NOMO-1 treated with dmso at 0.1 percent for 144 hours (cell line): ENCODE results near the gene ARHGAP45.

Experiments
- DNase-seq: peaks from one replicate; lab custom pipeline; 2025; ENCODE audit not compliant: unreplicated experiment; lab: John Stamatoyannopoulos, UW

Gene ARHGAP45

GRCh38 chr19:1085676-1086442 lies 18.9 kb downstream of the ARHGAP45 start:
- no peak for DNase-seq

DNA sequence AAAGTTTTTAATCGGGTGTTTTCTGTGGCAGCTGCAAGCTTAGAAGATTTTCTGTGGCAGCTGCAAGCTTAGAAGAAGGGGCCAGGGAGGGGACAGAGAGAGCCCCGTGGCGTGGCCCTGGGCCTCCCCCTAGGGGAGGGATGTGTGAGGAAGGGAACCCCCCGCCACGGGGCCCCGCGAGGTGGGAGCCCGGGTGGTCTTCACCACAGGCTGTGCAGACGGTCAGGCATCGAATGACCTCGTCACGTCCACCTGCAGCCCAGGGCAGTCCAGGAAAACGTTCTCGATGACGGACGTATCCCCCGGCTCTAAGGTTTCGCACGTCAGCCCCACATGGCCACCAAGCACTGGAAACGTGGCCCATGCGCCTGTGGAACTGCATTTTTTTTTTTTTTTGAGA lies 19.6 kb downstream of the ARHGAP45 start:
- DNase-seq: no peak

GRCh38 chr19:1087813-1088415 lies 20.9 kb downstream of the ARHGAP45 start:
- DNase-seq: peak; percentile 87

DNA sequence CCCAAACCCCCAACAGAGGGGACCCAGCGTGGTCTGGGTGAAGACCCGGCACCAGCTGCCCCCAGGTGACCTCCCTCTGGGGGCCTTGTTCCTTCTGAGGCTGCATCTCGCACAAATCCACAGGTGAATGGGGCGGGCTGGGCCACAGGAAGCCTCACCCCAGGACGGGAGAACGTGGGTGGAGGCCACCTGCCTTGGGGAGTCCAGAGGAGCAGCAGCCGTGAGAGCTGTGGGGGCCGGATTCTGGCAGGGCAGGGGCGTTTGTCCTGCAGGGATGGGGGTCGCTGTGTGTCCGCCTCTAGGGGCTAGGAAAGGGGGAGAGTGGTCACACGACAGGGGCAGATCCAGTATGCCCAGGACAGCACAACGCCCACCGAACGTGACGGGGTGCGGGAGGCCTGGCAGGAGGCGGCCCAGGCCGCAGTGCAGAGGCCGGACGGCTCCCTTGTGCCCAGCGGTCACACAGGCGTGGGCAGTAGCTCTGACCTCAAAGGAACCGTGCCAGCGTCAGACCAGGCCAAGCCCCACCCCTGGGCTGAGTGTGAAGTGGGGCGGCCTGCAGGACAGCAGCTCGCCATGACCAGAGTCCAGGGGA lies 21.5 kb downstream of the ARHGAP45 start:
- DNase-seq: no peak

DNA sequence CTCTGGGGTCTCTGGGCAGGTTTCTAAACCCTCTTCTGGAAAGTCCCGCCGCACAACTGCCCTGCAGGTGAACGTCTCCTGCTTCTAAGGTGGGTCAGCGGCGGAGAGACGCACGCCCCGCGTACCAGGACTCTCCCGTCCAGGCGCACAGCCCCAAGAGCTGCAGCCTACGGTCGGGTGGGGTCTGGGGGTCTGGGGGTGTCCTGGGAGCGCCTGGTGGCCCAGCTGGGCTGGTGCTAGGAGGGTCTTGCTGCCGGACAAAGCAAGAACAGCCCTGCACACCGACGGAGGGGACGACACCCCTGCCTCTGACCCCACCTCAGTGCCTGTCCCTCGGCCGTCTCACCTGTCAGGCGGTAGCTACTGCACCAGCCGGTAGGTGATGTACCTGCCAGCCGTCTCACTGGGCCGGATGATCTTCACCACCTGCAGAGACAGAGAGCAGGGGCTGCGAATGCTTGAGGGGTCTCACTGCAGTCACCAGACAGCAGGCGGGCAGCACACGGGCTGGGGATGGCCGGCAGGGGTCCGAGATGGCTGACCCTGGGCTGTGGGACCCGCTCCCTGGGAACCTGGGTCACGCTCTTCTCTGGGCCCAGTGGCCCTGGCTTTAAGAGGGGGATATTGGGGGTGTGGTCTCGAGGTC lies 22.3 kb downstream of the ARHGAP45 start:
- DNase-seq: no peak

DNA sequence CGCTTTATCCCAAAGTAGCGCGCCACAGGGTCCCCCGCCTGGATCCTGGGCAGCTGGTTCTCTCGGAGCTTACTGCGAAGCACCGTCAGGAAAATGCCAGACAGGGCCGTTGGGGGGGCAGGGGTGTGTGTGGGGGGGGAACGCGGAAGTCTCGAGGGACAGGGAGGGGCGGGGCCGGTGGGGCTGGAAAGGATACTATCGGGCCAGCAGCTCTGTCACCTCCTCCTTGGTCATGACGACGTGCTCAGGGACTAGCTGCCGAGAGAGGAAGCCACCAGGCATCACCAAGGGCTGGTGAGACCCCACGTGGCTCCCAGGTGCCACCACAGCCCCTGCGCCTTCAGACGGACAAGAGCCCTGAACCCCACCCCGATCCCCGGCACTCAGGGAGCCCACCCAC lies 22.9 kb downstream of the ARHGAP45 start:
- no peak for DNase-seq

DNA sequence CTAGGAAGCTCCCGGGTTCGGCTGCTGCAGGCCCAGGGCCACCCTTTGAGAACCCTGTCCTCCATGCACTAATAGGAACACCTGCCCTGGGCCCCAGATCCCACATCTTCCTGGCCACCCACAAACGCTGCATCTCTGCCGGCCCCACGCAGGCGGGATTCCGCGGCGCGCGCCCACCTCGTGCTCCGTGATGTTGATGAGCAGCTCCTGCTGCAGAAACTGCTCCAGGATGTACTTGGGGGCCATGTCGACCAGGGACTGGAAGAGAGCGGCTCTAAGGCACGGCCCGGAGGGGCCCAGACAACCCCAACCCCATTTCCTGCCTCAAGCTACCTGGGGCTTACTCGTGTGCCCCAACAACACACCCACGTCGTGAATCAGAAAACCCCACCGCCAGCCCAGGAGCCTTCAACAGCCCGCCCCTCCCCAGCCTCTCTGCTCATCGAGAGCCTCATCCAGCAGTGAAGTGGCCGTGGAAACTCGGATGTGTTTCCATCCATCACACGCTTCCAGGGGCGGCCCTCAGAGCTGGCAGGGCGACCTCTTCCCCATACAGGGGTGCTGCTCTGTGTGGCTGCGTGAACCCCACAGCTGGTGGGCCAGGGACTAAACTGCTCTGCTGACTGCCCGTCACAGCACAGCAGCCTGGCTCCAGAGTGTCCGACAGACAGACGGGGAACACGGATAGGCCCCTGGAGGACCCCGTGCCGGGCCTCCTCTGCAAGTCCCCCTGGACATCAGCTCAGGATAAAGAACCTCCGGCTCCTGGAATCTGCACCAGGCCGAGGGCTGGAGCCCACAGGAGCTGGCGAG lies 24.0 kb downstream of the ARHGAP45 start:
- DNase-seq: no peak

GRCh38 chr19:1091544-1092175 lies 24.7 kb downstream of the ARHGAP45 start:
- no peak for DNase-seq

DNA sequence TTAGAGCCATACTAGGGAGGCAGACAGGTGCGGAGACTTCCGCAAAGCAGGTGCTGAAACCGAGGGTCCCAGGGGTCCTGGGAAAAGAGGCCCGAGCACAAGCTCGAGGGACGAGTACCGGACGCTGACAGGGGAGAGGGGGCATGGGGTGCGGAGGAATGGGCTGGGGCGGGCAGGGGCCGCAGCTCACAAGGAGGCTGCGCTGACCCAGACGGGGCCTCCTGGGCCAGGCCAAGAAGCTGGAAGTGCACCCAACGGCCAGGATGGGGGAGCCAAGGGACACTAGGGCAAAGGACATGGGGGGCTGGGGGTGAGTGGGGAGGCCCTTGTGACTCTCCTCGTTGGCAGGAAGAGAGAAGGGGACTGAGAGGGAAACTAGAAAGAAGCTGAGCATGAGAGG lies 26.4 kb downstream of the ARHGAP45 start:
- DNase-seq: no peak

DNA sequence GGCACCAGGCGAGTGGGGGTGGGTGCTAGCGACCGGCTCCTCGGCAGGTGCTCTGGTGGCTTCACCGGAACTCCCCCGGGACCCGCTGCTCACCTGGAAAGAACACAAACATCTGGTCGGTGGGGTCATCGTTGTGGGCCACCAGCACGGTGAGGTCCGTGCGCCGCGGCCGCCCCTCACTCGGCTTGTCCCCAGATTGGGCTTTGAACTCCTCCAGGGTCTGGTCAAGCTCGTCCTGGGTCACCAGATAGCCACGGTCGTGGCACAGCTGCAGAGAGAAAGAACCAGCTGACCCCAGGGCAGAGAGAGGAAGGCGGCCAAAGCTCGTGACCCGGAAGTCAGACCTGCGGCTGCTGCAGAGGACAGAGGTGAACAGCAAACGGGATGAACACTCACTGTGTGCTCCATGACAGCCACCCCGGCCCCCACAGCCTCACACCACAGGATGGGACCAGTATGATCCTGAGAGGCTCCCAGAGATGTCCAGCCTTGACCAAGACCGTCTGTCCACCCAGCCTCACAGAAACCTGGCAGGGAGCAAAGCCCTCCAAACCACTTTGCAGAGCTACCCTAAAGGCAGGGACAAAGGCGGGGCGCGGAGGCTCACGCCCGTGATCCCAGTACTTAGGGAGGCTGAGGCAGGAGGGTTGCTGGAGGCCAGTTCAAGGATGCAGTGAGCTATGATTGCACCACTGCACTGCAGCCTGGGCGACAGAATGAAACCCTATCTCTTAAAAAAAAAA lies 27.0 kb downstream of the ARHGAP45 start:
- DNase-seq: no peak

DNA sequence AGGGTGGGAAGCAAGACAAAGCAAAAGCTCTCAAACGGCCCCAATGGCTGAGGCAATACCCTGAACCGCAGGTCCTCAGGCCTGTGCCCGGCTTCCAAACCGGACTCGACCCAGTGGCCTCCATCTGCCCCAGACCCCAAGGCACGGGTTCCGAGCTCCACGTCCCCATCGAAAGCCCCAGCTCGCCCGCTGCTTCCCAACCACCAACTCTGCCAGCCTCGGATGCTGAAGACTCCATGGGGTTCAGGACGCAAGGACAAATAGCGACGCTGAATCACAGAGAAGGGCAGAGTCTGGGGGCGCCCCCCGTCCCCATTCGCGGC lies 27.6 kb downstream of the ARHGAP45 start:
- no peak for DNase-seq

DNA sequence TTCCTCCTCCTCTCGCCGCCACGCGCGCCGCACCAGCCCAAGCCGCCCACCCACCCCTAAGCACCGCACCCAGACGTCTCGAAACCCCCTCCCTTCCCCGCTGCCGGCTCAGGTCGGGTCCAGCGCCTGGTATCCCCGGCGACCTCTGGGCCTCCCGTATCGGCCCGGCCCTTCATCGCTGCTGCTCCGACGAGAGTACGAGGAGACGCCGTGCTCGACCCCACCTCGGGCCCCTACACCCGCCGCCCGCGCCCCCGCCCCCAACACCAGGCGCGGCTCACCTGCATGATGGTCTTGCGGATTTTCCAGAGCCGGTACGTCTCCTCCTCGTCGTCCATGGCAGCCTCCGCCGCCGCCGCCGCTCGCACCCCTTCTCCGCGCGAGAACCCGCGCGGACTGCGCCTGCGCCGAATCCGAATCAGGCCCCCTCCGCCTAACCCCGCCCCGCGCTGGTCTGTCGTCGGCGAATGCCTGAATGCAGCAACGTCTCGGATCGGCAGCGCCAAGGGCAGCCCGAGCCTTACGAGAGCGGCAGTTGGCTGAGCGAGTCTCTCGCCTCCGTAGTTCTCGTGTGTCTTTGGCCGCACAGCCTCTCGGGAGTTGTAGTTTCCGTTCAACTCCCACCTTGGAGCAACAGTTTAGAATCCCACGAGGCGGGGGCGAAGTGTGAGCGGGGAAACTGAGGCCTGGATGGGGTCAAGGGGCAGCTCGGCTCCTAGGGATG lies 28.2 kb downstream of the ARHGAP45 start, which contains the start of gene POLR2E:
POLR2E (minus strand) TSS at position 398 of the 724 bp plus-strand sequence; CDS start at position 338, 60 bp downstream.
- DNase-seq: peak; percentile 96

GRCh38 chr19:1097810-1098176 lies 30.8 kb downstream of the ARHGAP45 start:
- DNase-seq: no peak

DNA sequence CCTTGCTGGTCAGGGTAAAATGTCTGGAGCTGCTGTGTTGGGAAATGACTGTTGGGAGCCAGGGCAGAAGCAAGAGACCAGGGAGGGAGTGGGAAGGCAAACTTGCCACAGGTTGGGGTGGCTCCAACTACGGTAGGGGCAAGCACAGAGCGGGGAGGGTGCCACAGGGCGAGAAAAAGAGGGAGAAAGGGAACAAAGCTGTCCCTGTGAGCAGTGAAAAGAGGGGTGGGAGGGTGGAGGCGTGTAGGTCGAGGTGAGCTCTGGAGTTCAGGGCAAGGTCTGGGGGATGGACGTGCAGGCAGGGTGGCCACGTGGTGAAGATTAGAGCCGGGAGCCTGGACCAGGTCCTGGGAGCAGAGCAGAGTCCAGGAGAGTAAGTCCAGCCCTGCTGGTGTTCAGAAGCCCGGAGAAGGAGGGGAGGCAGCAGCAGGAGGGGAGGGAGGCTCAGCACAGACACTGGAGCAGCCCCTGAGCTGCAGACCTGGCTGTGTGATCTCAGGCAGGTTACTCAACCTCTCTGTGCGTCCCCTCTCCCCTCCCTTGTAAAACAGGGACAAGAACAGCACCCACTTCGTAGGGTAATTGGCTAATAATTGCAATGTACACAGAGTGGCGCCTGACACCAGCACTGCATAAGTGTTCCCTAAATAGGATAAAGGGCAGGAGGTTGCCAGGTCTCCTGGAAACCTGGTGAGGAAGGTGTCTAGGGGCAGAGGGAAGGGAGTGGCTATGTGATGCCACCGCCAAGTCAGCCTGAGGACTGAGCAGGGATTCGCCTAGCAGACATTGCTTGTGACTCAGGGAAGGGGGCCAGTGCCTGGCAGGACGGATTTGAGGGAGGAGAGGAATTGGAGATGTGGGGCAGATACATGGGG lies 31.4 kb downstream of the ARHGAP45 start:
- DNase-seq: no peak

DNA sequence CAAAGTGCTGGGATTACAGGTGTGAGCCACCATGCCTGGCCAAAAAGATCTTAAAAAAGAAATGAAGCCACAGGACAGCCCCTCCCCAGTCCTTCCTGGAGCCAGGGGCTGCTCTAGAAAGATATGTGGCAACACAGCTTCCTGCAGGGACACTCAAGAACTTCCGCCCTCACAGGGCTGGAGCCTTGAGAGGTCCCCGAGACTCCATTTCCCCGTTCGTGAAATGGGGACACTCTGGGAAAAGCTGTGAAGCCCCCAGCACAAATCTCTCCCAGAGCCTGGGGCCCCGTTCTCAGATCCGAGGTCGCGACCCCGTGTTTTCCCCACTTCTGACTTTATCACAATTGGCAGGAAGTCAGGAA lies 34.4 kb downstream of the ARHGAP45 start:
- peak; percentile 28 for DNase-seq

DNA sequence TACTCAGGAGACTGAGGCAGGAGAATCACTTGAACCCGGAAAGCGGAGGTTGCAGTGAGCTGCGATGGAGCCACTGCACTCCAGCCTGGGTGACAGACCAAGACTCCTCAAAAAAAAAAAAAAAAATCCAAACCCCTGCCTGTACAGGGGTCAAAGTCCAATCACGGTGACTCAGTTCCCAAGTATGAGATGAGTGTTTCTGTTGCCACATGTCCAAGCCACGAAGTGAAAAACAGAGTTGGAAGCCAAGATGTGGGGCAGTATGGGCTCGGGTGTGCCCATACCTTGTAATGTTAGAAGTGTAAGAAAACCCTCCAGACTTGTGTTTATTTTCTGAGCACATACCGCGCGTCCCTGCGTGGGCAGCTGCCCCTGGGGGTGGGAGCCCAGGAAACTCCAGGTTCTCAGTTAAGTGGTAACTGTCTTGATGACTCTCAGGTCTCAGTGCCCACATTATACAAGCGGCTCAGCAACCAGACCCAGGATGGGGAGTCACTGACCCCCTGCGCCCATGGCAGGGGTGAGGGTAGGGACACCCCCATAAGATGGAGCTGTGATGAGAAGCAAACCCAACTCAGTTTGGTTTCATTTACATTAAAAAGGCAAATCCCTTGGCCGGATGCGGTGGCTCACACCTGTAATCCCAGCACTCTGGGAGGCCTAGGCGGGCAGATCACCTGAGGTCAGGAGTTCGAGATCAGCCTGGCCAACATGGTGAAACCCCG lies 35.6 kb downstream of the ARHGAP45 start:
- DNase-seq: peak; percentile 44

GRCh38 chr19:1103132-1103707 lies 36.3 kb downstream of the ARHGAP45 start:
- no peak for DNase-seq
